HG03378 (cell line): ENCODE measurements around the gene AP3D1.

Source experiments
- ATAC-seq: cut with Tn5 transposase; IDR thresholded peaks from one replicate; pipeline ENCODE4 v1.9.1; 2021; ENCODE audit warnings: mild to moderate bottlenecking, moderate library complexity; ENCODE audit not compliant: unreplicated experiment

AP3D1 gene

DNA sequence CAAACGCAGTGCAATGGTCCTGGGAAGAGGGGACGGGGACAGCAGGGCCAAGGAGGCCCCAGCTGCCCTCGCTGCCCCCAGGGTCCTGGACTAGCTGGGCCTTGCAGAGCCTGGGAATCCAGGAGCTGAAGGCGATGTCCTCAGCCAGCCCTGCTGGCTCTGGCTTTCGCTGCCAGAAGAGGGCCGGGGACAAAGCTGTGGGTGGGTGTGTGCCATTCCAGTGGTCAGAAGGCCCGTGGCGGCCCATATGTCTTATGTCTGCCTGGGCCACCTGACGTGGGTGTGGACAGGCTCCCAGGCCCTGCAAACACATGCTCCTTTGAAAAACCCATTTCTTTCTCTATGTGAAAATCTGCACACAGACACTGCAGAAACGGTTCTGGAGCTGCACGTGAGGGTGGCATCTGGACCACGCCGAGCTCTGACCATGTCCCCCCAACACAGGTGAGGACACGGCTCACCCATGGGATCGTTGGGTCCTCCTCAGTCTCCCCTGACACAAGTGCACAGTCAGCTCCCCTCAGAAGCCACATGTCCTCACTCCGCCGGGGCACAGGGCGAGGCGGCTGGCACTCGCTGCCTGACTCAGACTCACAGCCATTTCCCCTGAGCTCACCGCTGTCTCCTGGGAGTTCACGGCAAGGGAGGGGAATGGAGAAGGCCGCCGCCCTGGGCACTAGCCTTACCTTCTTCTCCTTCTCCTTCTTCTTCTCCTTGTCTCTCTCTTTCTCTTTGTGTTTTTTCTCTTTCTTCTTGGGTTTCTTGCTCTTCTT lies 37.7 kb downstream of the AP3D1 start:
- no peak for ATAC-seq

GRCh38 chr19:2112516-2113320 lies 38.6 kb downstream of the AP3D1 start:
- ATAC-seq, result no peak

GRCh38 chr19:2111886-2112285 lies 39.5 kb downstream of the AP3D1 start:
- no peak for ATAC-seq

DNA sequence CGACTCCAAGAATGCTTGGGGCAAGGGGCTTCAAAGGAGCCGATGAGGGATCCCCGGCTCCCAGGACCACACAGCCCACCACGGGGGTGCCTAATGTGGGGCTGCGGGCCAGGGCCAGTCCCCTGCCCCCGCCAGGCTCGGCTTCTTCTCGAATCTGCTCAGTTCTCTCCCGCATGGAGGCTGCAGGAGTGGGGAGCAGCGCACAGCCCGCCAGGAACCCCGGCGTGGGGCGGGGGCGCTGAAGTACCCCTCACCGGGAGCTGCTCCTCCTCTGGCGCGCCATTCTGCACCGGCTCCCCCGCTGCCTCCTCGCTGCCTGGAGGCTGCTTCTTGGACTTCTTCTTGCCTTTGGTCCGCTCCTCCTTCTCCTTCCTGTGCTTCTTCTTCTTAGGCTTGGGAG lies 39.9 kb downstream of the AP3D1 start:
- no peak for ATAC-seq

GRCh38 chr19:2110822-2111221 lies 40.5 kb downstream of the AP3D1 start:
- ATAC-seq, result no peak

GRCh38 chr19:2109046-2109864 lies 42.1 kb downstream of the AP3D1 start:
- no peak for ATAC-seq

DNA sequence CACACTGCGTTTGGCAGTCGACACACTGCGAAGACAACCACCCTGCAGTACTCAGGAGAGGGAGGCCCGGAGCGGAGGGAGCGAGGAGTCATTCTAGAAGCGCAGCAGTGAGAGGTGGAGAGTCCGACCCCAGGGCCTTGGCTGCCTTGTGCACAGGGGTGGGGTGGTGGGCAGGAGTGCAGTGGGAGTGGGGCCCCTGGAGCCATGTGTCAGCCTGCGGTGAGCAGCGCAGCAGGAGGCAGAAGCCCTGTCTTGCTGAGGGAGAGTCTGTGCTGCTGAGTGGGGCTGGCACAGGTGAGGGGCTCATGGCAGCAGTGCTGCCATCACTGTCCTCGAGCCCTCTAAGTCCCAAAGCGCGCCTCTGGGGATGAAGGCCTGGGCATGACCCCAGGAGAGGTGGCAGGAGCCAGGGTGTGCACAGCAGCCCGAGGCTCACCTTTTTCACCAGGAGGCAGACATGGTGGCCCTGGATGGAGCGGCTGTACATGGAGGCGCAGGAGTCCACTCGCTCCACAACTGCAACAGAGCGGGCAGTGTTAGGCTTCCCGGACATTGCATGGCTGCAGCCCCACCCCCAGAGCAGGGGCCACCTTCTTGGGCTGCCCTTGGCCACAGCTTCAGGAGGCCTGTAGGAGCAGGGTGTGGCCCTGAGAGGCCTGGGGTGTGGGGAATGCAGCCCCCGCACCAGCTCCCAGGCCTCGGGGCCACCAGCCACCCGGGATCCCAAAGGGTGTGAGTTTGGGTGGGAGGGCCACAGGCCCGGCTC lies 42.9 kb downstream of the AP3D1 start:
- no peak for ATAC-seq

- no peak for ATAC-seq
Measured at GRCh38 chr19:2103045-2103707, 48.2 kb downstream of the AP3D1 start.

DNA sequence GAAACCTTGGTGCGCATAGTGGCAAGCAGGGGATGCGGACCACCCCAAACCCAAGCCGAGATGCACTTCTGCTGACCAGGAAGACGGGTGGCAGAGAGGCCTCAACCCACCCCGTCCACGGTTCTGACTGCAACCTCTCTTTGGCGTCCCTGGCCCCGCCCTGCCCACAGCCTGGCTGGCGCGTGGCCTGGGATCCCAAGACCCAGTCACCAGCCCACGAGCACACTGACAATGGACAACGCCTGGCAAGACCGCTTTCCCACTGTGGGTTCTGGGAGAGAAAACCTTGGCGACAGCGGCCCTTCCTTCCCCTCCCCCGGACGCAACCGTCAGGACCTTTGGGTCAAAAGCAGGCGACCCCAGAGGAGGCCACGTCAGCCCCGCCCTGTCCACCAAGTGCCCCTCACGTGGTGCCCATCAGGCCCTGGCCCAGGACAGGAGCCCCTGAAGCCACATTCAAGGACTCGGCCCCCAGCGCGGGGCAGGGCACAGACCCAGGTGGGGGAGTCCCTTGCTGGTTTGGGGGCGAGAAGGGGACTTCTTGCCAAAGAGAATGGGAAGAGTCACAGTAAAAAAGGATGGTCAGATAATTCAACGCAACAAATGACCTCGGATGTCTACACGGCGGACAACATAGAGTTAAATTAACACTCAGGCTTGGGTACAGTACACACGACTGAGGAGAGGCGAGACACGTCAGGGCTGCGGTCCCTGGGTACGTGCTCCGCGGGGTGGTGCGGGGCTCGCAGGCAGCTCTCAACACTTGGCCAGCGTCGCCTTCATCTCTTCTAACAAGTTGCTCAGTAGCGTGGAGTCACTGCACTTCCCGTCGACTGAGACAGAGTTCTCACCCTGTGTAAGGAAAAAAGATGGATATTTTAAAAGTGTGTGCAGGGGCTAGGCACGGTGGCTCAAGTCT lies 49.7 kb downstream of the AP3D1 start:
- ATAC-seq, result no peak

- ATAC-seq, result no peak
Measured at GRCh38 chr19:2100719-2101061, 50.7 kb downstream of the AP3D1 start.

- no peak for ATAC-seq
Measured at GRCh38 chr19:2099937-2100718, 51.2 kb downstream of the AP3D1 start.

DNA sequence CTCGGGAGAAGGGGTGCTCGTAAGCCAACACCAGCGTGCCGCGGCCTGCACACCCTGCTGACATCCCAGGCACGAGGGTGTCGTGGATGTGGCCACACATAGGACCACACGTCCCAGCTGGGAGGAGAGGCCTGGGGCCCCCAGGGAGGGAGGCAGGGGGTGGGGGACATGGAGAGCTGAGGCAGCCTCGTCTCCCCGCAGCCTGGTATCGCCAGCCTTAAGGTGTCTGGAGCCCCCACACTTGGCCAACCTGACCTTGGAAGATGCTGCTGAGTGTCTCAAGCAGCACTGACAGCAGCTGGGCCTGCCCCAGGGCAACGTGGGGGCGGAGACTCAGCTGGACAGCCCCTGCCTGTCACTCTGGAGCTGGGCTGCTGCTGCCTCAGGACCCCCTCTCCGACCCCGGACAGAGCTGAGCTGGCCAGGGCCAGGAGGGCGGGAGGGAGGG lies 52.3 kb downstream of the AP3D1 start:
- ATAC-seq, result no peak

- no peak for ATAC-seq
Measured at GRCh38 chr19:2097886-2098327, 53.5 kb downstream of the AP3D1 start.

GRCh38 chr19:2097203-2097885 lies 54.0 kb downstream of the AP3D1 start:
- ATAC-seq, result peak; percentile 1

DNA sequence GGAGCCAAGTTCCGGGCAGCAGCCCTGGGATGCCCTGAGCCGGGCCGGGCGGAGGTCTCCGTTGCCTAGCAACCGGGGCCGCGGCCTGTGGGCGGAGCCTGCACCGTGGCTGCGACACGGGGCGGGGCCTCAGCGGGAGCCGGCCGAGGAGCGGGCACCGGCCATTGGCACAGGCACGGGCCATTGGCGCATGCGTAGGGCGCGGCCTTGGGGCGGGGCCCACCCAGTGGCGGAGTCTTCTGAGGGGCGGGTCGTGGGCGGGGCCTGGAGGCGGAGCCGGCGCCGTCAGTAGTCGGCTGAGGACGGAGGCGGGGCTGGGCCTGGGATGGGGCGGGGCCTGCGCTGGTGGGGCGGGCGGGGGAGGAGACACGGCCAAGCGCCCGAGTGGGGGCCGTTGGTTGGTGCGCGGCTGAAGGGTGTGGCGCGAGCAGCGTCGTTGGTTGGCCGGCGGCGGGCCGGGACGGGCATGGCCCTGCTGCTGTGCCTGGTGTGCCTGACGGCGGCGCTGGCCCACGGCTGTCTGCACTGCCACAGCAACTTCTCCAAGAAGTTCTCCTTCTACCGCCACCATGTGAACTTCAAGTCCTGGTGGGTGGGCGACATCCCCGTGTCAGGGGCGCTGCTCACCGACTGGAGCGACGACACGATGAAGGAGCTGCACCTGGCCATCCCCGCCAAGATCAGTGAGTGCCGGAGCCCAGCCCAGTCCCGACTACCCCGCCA lies 54.7 kb downstream of the AP3D1 start, which contains the start of gene IZUMO4:
IZUMO4 (plus strand) TSS at position 436 of the 723 bp plus-strand sequence; CDS start at position 467, 31 bp downstream.
- peak; percentile 38 for ATAC-seq

DNA sequence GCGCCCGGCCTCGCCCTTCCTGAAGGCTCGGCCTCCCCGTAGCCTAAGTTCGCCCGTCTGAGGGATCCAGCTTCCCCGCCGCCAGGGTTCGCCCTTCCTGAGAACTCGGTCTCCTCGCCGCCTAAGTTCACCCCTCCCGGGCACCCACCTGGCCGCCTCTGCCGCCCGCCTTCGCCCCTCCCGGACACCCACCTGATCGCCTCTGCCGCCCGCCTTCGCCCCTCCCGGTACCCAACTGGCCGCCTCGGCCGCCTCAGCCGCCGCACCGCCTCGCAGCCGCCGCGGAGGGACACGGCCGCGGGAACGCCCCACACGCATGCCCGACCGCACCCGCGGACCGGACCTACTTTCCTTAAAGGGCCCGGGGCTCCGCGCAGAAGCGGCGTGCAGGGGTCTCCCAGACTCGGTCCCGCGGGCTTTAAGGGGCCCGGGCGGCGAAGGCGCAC lies 55.3 kb downstream of the AP3D1 start, which contains the start of gene MOB3A:
MOB3A (minus strand) TSS at position 293 of the 446 bp plus-strand sequence. CDS start 17,766 bp downstream, outside the sequence.
- peak; percentile 32 for ATAC-seq
